BJ (cell line): Measurements from ENCODE around the gene MOV10L1. TPM values are rescaled to one million over a fixed set of nuclear protein-coding genes. Genes with fewer than 3 reads are reported as not detected.

Experiments
- CTCF ChIA-PET: fragments of 350-600 bp; formaldehyde crosslinking; extraction: SDS; loops from one replicate; lab custom pipeline; 2021; ENCODE audit warnings: antibody characterized with exemption, inconsistent platforms; lab: Yijun Ruan, JAX
- POLR2A ChIA-PET: fragments of 300-600 bp; sonication (Branson Sonifier 250); formaldehyde crosslinking; extraction: SDS; loops from one replicate; lab custom pipeline; 2021; ENCODE audit warnings: antibody characterized with exemption; lab: Charles Lee
- DNase-seq: peaks from one replicate; pipeline ENCODE4 v3.0.0-alpha.2; 2011; ENCODE audit warnings: low read depth
- H3K27me3 ChIP-seq: 2 replicates; pipeline ENCODE4 v1.6.0; 2011; ENCODE audit warnings: low read length; ENCODE audit not compliant: control insufficient read depth, insufficient read depth
- H3K36me3 ChIP-seq: 2 replicates; pipeline ENCODE4 v1.5.1; 2011; ENCODE audit warnings: low read length; ENCODE audit not compliant: control insufficient read depth, insufficient read depth
- H3K4me3 ChIP-seq: 2 replicates; pipeline ENCODE4 v1.5.1; 2011; ENCODE audit warnings: low read depth, mild to moderate bottlenecking, control low read depth, low read length
- polyA plus RNA-seq: library from polyadenylated mRNA; depleted of rRNA; stranded (reverse); fragments of >200 nt; gene quantifications from 2 replicates; pipeline ENCODE4 v1.2.3, GENCODE V29; 2011
- TF ChIP-seq, protein P1 (sequence below): IDR thresholded peaks from 2 replicates; pipeline ENCODE4 v1.5.1; 2011; ENCODE audit warnings: low read depth, mild to moderate bottlenecking, control low read depth, inconsistent platforms, low read length, moderate library complexity; ENCODE audit not compliant: insufficient read depth

Gene MOV10L1
- polyA plus RNA-seq, 1 experiment: 6.6 TPM

GRCh38 chr22:50081426-50082196 lies 8.2 kb upstream of the MOV10L1 start:
- Histone ChIP-seq H3K27me3 (peaks cover 4% of the 10 kb centered on the region; the same call in 1 of the 2 replicates), H3K36me3 (no peaks in the 10 kb centered on the region; the same call in 1 of the 2 replicates), H3K4me3 (no peak overlapping the region)
- TF ChIP-seq, protein P1, sequence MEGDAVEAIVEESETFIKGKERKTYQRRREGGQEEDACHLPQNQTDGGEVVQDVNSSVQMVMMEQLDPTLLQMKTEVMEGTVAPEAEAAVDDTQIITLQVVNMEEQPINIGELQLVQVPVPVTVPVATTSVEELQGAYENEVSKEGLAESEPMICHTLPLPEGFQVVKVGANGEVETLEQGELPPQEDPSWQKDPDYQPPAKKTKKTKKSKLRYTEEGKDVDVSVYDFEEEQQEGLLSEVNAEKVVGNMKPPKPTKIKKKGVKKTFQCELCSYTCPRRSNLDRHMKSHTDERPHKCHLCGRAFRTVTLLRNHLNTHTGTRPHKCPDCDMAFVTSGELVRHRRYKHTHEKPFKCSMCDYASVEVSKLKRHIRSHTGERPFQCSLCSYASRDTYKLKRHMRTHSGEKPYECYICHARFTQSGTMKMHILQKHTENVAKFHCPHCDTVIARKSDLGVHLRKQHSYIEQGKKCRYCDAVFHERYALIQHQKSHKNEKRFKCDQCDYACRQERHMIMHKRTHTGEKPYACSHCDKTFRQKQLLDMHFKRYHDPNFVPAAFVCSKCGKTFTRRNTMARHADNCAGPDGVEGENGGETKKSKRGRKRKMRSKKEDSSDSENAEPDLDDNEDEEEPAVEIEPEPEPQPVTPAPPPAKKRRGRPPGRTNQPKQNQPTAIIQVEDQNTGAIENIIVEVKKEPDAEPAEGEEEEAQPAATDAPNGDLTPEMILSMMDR: no peak
- no peak for DNase-seq
- ChIA-PET CTCF (interaction anchor here (0.6 to 1.4 kb wide), 2 partner anchors 25 to 87 kb away, joined by 3 to 7 read pairs; no protein-coding TSS in a partner anchor), POLR2A (no interaction called here)

DNA sequence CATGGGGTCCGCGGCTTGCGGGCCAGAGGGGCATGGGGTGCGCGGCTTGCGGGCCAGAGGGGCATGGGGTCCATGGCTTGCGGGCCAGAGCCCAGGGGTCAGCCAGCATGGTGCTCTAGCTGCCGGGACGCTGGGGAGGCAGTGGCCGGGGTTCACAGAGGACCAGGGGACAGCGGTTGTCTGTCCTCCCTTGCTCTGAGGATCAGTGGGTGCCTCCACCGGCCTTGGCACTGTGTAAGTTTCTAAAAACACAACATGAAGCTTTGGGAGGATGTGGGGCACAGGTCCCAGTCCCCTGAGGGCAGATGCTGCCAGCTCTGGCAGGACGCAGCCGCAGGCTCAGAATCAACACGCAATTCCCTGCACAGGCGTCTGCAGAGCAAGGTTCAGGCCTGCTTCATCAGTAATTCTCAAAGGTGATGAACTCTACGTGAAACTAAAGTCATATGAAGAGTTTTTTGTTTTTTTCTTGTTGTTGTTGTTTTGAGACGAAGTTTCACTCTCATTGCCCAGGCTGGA lies 7.5 kb upstream of the MOV10L1 start:
- TF ChIP-seq, protein P1: no peak
- ChIA-PET CTCF (interaction anchor here (0.6 to 1.4 kb wide), 2 partner anchors 24 to 88 kb away, joined by 3 to 7 read pairs; no protein-coding TSS in a partner anchor), POLR2A (no interaction called here)
- no peak for DNase-seq
- H3K27me3 ChIP-seq: peaks cover 4% of the 10 kb centered on the region; the same call in 1 of the 2 replicates
- H3K4me3 ChIP-seq: no peak overlapping the region
- no peaks in the 10 kb centered on the region; the same call in 1 of the 2 replicates for H3K36me3 ChIP-seq

- DNase-seq: no peak
- ChIA-PET CTCF (no interaction called here), POLR2A (no interaction called here)
- H3K4me3 ChIP-seq: no peak overlapping the region
- TF ChIP-seq, protein P1: no peak
- peaks cover 4% of the 10 kb centered on the region; the same call in 1 of the 2 replicates for H3K27me3 ChIP-seq
- H3K36me3 ChIP-seq: no peaks in the 10 kb centered on the region; the same call in 1 of the 2 replicates
Observed at GRCh38 chr22:50082961-50083461, 6.8 kb upstream of the MOV10L1 start.

DNA sequence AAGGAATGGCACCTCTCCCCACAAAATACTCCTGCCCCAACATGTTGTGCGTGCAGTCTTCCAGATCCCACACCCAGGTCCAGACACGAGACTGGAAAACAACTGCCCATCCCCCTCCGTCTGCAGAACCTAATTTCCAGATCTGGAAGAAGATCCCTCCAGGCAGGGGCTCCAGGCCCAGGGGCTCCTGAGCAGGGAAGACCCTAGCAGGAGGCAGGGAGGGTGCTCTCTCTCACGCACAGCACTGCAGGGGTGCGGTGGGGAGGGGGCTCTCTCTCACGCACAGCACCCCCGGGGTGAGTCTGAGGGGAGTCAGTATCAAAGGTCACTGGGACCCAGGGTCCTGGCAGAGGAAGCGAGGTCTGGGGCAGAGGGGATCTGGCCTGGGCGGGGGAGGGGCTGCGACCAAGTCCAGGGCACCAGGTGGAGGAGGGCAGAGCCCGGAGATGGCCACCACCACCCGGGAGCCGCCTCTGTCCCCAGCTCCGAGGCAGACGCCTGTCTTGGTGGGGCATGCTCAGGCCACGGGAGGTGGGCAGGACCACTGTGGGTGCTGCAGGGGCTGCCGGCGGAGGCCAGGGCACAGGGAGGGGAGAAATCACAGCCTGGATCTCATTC lies 6.2 kb upstream of the MOV10L1 start:
- TF ChIP-seq, protein P1: no peak
- ChIA-PET POLR2A (no interaction called here), CTCF (no interaction called here)
- DNase-seq: no peak
- H3K4me3 ChIP-seq: no peak overlapping the region
- H3K27me3 ChIP-seq: peaks cover 4% of the 10 kb centered on the region; the same call in 1 of the 2 replicates
- no peaks in the 10 kb centered on the region; the same call in 1 of the 2 replicates for H3K36me3 ChIP-seq

DNA sequence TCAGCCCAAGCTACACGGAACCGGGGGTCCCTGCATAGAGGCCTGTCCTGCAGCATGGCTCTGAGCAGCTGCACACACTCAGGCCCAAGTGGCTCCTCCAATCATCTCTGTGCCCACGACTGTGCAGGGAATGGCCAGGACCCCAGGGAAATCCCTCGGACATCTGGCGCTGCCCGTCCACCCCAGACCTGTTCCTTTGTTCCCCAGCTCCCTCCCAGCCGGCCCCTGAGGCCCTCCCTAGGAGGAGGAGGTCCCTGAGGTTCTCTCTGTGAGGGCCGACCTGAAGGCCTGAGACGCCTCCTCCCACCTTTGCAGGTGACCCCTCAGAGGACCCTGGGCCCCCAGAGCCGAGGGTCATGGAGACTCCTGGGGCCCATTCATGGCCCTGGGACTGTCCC lies 5.7 kb upstream of the MOV10L1 start:
- peaks cover 4% of the 10 kb centered on the region; the same call in 1 of the 2 replicates for H3K27me3 ChIP-seq
- POLR2A ChIA-PET: no interaction called here
- TF ChIP-seq, protein P1: no peak
- no peak for DNase-seq
- CTCF ChIA-PET: no interaction called here
- H3K36me3 ChIP-seq: no peaks in the 10 kb centered on the region; the same call in 1 of the 2 replicates
- H3K4me3 ChIP-seq: no peak overlapping the region
